Activated naive CD8-positive, alpha-beta T cell treated with anti-CD3 and anti-CD28 coated beads, Interleukin-2, amount 50 U/mL, for 24 hours (primary cell): ENCODE results near the gene YY1.
"Not testable (repeated sequence)": the region's sequence is repeated elsewhere in the genome, so short reads cannot be mapped to it uniquely, and the experiment has no call there.

Experiments used
- ATAC-seq: fragments of 150-1000 bp; cut with Tn5 transposase; one replicate; pipeline ENCODE4 v1.10.0; 2021
- DNase-seq: peaks from one replicate; pipeline ENCODE4 v3.0.0; 2021
- H3K27ac Mint-ChIP-seq: one replicate; pipeline ENCODE4 v1.8.0; 2021; ENCODE audit warnings: mild to moderate bottlenecking, mixed read lengths
- H3K27me3 Mint-ChIP-seq: one replicate; pipeline ENCODE4 v1.8.0; 2021; ENCODE audit warnings: mixed read lengths
- H3K36me3 Mint-ChIP-seq: one replicate; pipeline ENCODE4 v1.8.0; 2021; ENCODE audit warnings: low read depth, mixed read lengths
- H3K4me1 Mint-ChIP-seq: one replicate; pipeline ENCODE4 v1.8.0; 2021; ENCODE audit warnings: mixed read lengths
- H3K4me3 Mint-ChIP-seq: one replicate; pipeline ENCODE4 v1.8.0; 2021; ENCODE audit warnings: mild to moderate bottlenecking, moderate library complexity, mixed read lengths
- H3K9me3 Mint-ChIP-seq: one replicate; pipeline ENCODE4 v1.8.0; 2021; ENCODE audit warnings: mixed read lengths

The YY1 gene

GRCh38 chr14:100223332-100224201 is 15.4 kb upstream of the YY1 start:
- Mint-ChIP-seq H3K4me3 (peak overlapping the region; percentile 51), H3K27me3 (no peaks in the 10 kb centered on the region), H3K4me1 (peaks cover 8% of the 10 kb centered on the region), H3K9me3 (no peaks in the 10 kb centered on the region), H3K27ac (peak overlapping the region; percentile 84), H3K36me3 (no peaks in the 10 kb centered on the region)
- no peak for ATAC-seq
- DNase-seq = no peak

GRCh38 chr14:100224229-100224866 is 14.6 kb upstream of the YY1 start:
- peak overlapping the region; percentile 84 for H3K27ac Mint-ChIP-seq
- DNase-seq (no peak), ATAC-seq (peak; percentile 34)
- H3K27me3 Mint-ChIP-seq = no peaks in the 10 kb centered on the region
- peaks cover 8% of the 10 kb centered on the region for H3K4me1 Mint-ChIP-seq
- no peaks in the 10 kb centered on the region for H3K36me3 Mint-ChIP-seq
- H3K9me3 Mint-ChIP-seq = no peaks in the 10 kb centered on the region
- H3K4me3 Mint-ChIP-seq = peak overlapping the region; percentile 51

- DNase-seq = no peak
- Mint-ChIP-seq H3K9me3 (no peaks in the 10 kb centered on the region), H3K27ac (peak overlapping the region; percentile 41), H3K4me1 (peaks cover 8% of the 10 kb centered on the region), H3K4me3 (no peak overlapping the region), H3K27me3 (no peaks in the 10 kb centered on the region), H3K36me3 (peaks cover 1% of the 10 kb centered on the region)
- no peak for ATAC-seq
These were observed 13.8 kb upstream of the YY1 start for GRCh38 chr14:100225169-100225568.

- H3K27ac Mint-ChIP-seq = peak overlapping the region; percentile 22
- no peak for DNase-seq
- H3K9me3 Mint-ChIP-seq = no peaks in the 10 kb centered on the region
- peaks cover 10% of the 10 kb centered on the region for H3K36me3 Mint-ChIP-seq
- ATAC-seq = no peak
- H3K27me3 Mint-ChIP-seq = no peaks in the 10 kb centered on the region
- peaks cover 17% of the 10 kb centered on the region for H3K4me1 Mint-ChIP-seq
- no peak overlapping the region for H3K4me3 Mint-ChIP-seq
These were observed 8.6 kb upstream of the YY1 start for GRCh38 chr14:100230361-100230760.

- no peak for ATAC-seq
- H3K27ac Mint-ChIP-seq = peak overlapping the region; percentile 51
- no peak for DNase-seq
- no peaks in the 10 kb centered on the region for H3K9me3 Mint-ChIP-seq
- peaks cover 25% of the 10 kb centered on the region for H3K36me3 Mint-ChIP-seq
- peaks cover 42% of the 10 kb centered on the region for H3K4me1 Mint-ChIP-seq
- H3K27me3 Mint-ChIP-seq = no peaks in the 10 kb centered on the region
- no peak overlapping the region for H3K4me3 Mint-ChIP-seq
These were observed 4.4 kb upstream of the YY1 start for GRCh38 chr14:100234511-100234910.

- not testable (repeated sequence) for ATAC-seq, H3K9me3 Mint-ChIP-seq, H3K27me3 Mint-ChIP-seq, DNase-seq
- Mint-ChIP-seq H3K36me3 (peaks cover 29% of the 10 kb centered on the region), H3K4me3 (peak overlapping the region; percentile 90), H3K4me1 (peaks cover 47% of the 10 kb centered on the region), H3K27ac (peak overlapping the region; percentile 88)
These were observed 2.6 kb upstream of the YY1 start for GRCh38 chr14:100236271-100236818.

- H3K27ac Mint-ChIP-seq = peak overlapping the region; percentile 88
- peaks cover 52% of the 10 kb centered on the region for H3K4me1 Mint-ChIP-seq
- H3K9me3 Mint-ChIP-seq = no peaks in the 10 kb centered on the region
- ATAC-seq = no peak
- DNase-seq = no peak
- H3K27me3 Mint-ChIP-seq = no peaks in the 10 kb centered on the region
- peak overlapping the region; percentile 90 for H3K4me3 Mint-ChIP-seq
- peaks cover 32% of the 10 kb centered on the region for H3K36me3 Mint-ChIP-seq
These were observed 2.1 kb upstream of the YY1 start for GRCh38 chr14:100236881-100237280.

GRCh38 chr14:100237735-100238418 is 1.1 kb upstream of the YY1 start:
- H3K27ac Mint-ChIP-seq = peak overlapping the region; percentile 88
- ATAC-seq = peak; percentile 10
- peak; percentile 71 for DNase-seq
- H3K9me3 Mint-ChIP-seq = no peaks in the 10 kb centered on the region
- H3K27me3 Mint-ChIP-seq = no peaks in the 10 kb centered on the region
- H3K4me1 Mint-ChIP-seq = peaks cover 59% of the 10 kb centered on the region
- peaks cover 38% of the 10 kb centered on the region for H3K36me3 Mint-ChIP-seq
- H3K4me3 Mint-ChIP-seq = peak overlapping the region; percentile 90

GRCh38 chr14:100239211-100239839 is 381 bp downstream of the YY1 start:
- DNase-seq = peak; percentile 41
- H3K36me3 Mint-ChIP-seq = peaks cover 45% of the 10 kb centered on the region
- H3K4me3 Mint-ChIP-seq = peak overlapping the region; percentile 78
- H3K9me3 Mint-ChIP-seq = no peaks in the 10 kb centered on the region
- no peaks in the 10 kb centered on the region for H3K27me3 Mint-ChIP-seq
- peak overlapping the region; percentile 80 for H3K27ac Mint-ChIP-seq
- H3K4me1 Mint-ChIP-seq = peaks cover 69% of the 10 kb centered on the region
- no peak for ATAC-seq

- Mint-ChIP-seq H3K36me3 (peaks cover 44% of the 10 kb centered on the region), H3K9me3 (no peaks in the 10 kb centered on the region), H3K27ac (peak overlapping the region; percentile 88), H3K27me3 (no peaks in the 10 kb centered on the region), H3K4me3 (peak overlapping the region; percentile 87), H3K4me1 (peaks cover 67% of the 10 kb centered on the region)
- DNase-seq (peak; percentile 87), ATAC-seq (peak; percentile 33)
These were observed 1.1 kb downstream of the YY1 start for GRCh38 chr14:100239840-100240667.

- Mint-ChIP-seq H3K4me1 (peaks cover 67% of the 10 kb centered on the region), H3K27me3 (no peaks in the 10 kb centered on the region), H3K36me3 (peaks cover 40% of the 10 kb centered on the region), H3K9me3 (no peaks in the 10 kb centered on the region), H3K4me3 (peak overlapping the region; percentile 87), H3K27ac (peak overlapping the region; percentile 88)
- DNase-seq (no peak), ATAC-seq (no peak)
These were observed 1.7 kb downstream of the YY1 start for GRCh38 chr14:100240668-100241032.

- Mint-ChIP-seq H3K27ac (peak overlapping the region; percentile 88), H3K27me3 (no peaks in the 10 kb centered on the region), H3K4me3 (peak overlapping the region; percentile 87), H3K4me1 (peaks cover 67% of the 10 kb centered on the region), H3K9me3 (no peaks in the 10 kb centered on the region), H3K36me3 (peaks cover 40% of the 10 kb centered on the region)
- DNase-seq = no peak
- ATAC-seq = no peak
These were observed 2.3 kb downstream of the YY1 start for GRCh38 chr14:100241279-100241678.

- peaks cover 33% of the 10 kb centered on the region for H3K36me3 Mint-ChIP-seq
- H3K9me3 Mint-ChIP-seq = no peaks in the 10 kb centered on the region
- H3K27me3 Mint-ChIP-seq = no peaks in the 10 kb centered on the region
- peak overlapping the region; percentile 87 for H3K4me3 Mint-ChIP-seq
- H3K27ac Mint-ChIP-seq = peak overlapping the region; percentile 77
- DNase-seq (no peak), ATAC-seq (no peak)
- peaks cover 65% of the 10 kb centered on the region for H3K4me1 Mint-ChIP-seq
These were observed 4.1 kb downstream of the YY1 start for GRCh38 chr14:100243020-100243419.
